K562 (cell line): ENCODE results near the gene SIK3. TPM values are rescaled to one million over a fixed set of nuclear protein-coding genes. Genes with fewer than 3 reads are reported as not detected.

Source experiments
- ATAC-seq: fragments of 200-7000 bp; cut with Tn5 transposase; 3 replicates; pipeline ENCODE4 v1.9.1; 2020; ENCODE audit warnings: moderate library complexity
- BruUV-seq: library from RNA; stranded (reverse); fragments of 400-500 nt; replicated peaks from 2 replicates; lab custom pipeline; 2021; lab: Mats Ljungman, UMichigan
- CTCF ChIA-PET: fragments of 300-600 bp; formaldehyde crosslinking; extraction: SDS; loops from one replicate; lab custom pipeline; 2021; ENCODE audit warnings: low intra/inter-chr PET ratio; lab: Yijun Ruan, JAX
- POLR2A ChIA-PET: fragments of 300-600, 350-650 bp; sonication (Branson Sonifier 250); formaldehyde crosslinking; extraction: SDS; loops from one replicate; lab custom pipeline; 2021; ENCODE audit warnings: antibody characterized with exemption, inconsistent platforms; lab: Yijun Ruan, JAX
- DNase-seq, 4 experiments: peaks; one replicate each; pipeline versions ENCODE4 v3.0.0 to v3.0.0-alpha.2; 2011 to 2018; ENCODE audit warnings: low spot score in 3 of 4, mixed read lengths in 3 of 4; ENCODE audit errors: extremely low read depth in 1 of 4
- FAIRE-seq: peaks from 2 replicates; lab custom pipeline; 2011; peaks lifted over from hg19 to GRCh38; lab: Jason Lieb, UNC
- H2AFZ ChIP-seq: 2 replicates; pipeline ENCODE4 v1.6.0; 2011; ENCODE audit warnings: low read depth, low read length, control low read depth, inconsistent platforms
- H3K27ac ChIP-seq: fragments of 200-600 bp; 3 replicates; pipeline ENCODE4 v1.8.0; 2011; ENCODE audit warnings: low read depth, mild to moderate bottlenecking, control low read depth, inconsistent platforms, low read length, moderate library complexity, mixed read lengths; ENCODE audit errors: extremely low read depth
- H3K27me3 ChIP-seq, 2 experiments: fragments of 300-600 bp in 1 of 2; 2 replicates in 1 of 2; 3 replicates in 1 of 2; pipeline versions ENCODE4 v1.6.0 to v1.8.0; 2011; ENCODE audit warnings: inconsistent platforms in 2 of 2, low read length in 2 of 2, mild to moderate bottlenecking in 1 of 2, mixed read lengths in 1 of 2, moderate library complexity in 1 of 2; ENCODE audit not compliant: control insufficient read depth in 2 of 2, insufficient read depth in 2 of 2
- H3K36me3 ChIP-seq: fragments of 300-600 bp; 3 replicates; pipeline ENCODE4 v1.8.0; 2011; ENCODE audit warnings: mild to moderate bottlenecking, low read length, inconsistent platforms; ENCODE audit not compliant: control insufficient read depth, insufficient read depth
- H3K4me1 ChIP-seq, 2 experiments: fragments of 200-600 bp in 1 of 2; replicated peaks in 1 of 2; 2 replicates in 1 of 2; 3 replicates in 1 of 2; pipeline versions ENCODE4 v1.5.1 to v1.8.0; 2011; ENCODE audit warnings: inconsistent platforms in 2 of 2, low read length in 2 of 2, mild to moderate bottlenecking in 1 of 2, mixed read lengths in 1 of 2, moderate library complexity in 1 of 2; ENCODE audit not compliant: control insufficient read depth in 2 of 2, insufficient read depth in 2 of 2
- H3K4me2 ChIP-seq: 2 replicates; pipeline ENCODE4 v1.6.1; 2011; ENCODE audit warnings: low read length, control low read depth, inconsistent platforms, mixed read lengths; ENCODE audit not compliant: insufficient read depth
- H3K4me3 ChIP-seq: fragments of 200-600 bp; sonication (generic), shearing (Covaris generic); 2 replicates; pipeline ENCODE4 v1.5.1; 2016; ENCODE audit warnings: control low read depth, inconsistent platforms
- H3K79me2 ChIP-seq: fragments of 200-600 bp; 3 replicates; pipeline ENCODE4 v1.8.0; 2011; ENCODE audit warnings: low read length, inconsistent platforms; ENCODE audit not compliant: control insufficient read depth, insufficient read depth
- H3K9ac ChIP-seq, 2 experiments: 2 replicates each; pipeline versions ENCODE4 v1.6.0 to v1.6.1; 2011; ENCODE audit warnings: low read depth in 2 of 2, low read length in 2 of 2, control low read depth in 1 of 2, inconsistent platforms in 1 of 2, mild to moderate bottlenecking in 1 of 2, mixed read lengths in 1 of 2; ENCODE audit not compliant: insufficient read depth in 1 of 2
- H3K9me1 ChIP-seq: one replicate; pipeline ENCODE4 v1.6.0; 2011; ENCODE audit warnings: inconsistent platforms, mild to moderate bottlenecking, low read length, moderate library complexity; ENCODE audit not compliant: control insufficient read depth, insufficient read depth
- H3K9me3 ChIP-seq: replicated peaks from 2 replicates; pipeline ENCODE4 v1.5.1; 2011; ENCODE audit warnings: low read depth, low read length, inconsistent platforms; ENCODE audit not compliant: control insufficient read depth, insufficient read depth
- H4K20me1 ChIP-seq: replicated peaks from 2 replicates; pipeline ENCODE4 v1.6.1; 2011; ENCODE audit warnings: low read length, inconsistent platforms, mixed read lengths; ENCODE audit not compliant: control insufficient read depth, insufficient read depth
- AFF1 ChIP-seq, 2 experiments: fragments of 450-650 bp; IDR thresholded peaks; 2 replicates each; pipeline ENCODE4 v1.6.1; 2018; ENCODE audit warnings: mild to moderate bottlenecking in 2 of 2, low read depth in 1 of 2; ENCODE audit not compliant: partially characterized antibody in 2 of 2
- ATF3 ChIP-seq, 2 experiments: fragments of 450-650 bp in 1 of 2; sonication (generic) in 1 of 2; formaldehyde crosslinking in 1 of 2; IDR thresholded peaks in 1 of 2; conservative IDR thresholded peaks in 1 of 2; 2 replicates each; pipeline versions ENCODE4 v1.6.1 to v1.8.1; 2016 to 2023; ENCODE audit warnings: mild to moderate bottlenecking in 2 of 2, moderate library complexity in 2 of 2, inconsistent platforms in 1 of 2, missing genetic modification reagents in 1 of 2
- BCL6 ChIP-seq: fragments of 250-450 bp; sonication (Bioruptor Pico); IDR thresholded peaks from 2 replicates; pipeline ENCODE4 v1.4.0; 2020
- CREB5 ChIP-seq: fragments of 250-450 bp; sonication (Bioruptor Pico); IDR thresholded peaks from 2 replicates; pipeline ENCODE4 v1.5.0; 2020; ENCODE audit warnings: mild to moderate bottlenecking
- HBP1 ChIP-seq: fragments of 450-650 bp; formaldehyde crosslinking; IDR thresholded peaks from 2 replicates; pipeline ENCODE4 v1.4.0; 2022; ENCODE audit warnings: missing genetic modification characterization
- JUND ChIP-seq, 2 experiments: IDR thresholded peaks; 2 replicates in 1 of 2; 3 replicates in 1 of 2; pipeline ENCODE4 v1.6.1; 2011; ENCODE audit warnings: borderline replicate concordance in 2 of 2, low read depth in 2 of 2, low read length in 2 of 2, improper control_type of control experiment in 1 of 2, missing biosample characterization in 1 of 2, missing genetic modification characterization in 1 of 2, missing genetic modification reagents in 1 of 2
- MEIS2 ChIP-seq: fragments of 450-650 bp; IDR thresholded peaks from 2 replicates; pipeline ENCODE4 v1.6.1; 2014; ENCODE audit warnings: mild to moderate bottlenecking; ENCODE audit not compliant: partially characterized antibody
- STAT5B ChIP-seq: fragments of 250-450 bp; sonication (Bioruptor Pico); IDR thresholded peaks from 2 replicates; pipeline ENCODE4 v1.8.0; 2021; ENCODE audit warnings: mild to moderate bottlenecking, inconsistent platforms
- TAF15 ChIP-seq: fragments of 200-400 bp; formaldehyde crosslinking; IDR thresholded peaks from 2 replicates; pipeline ENCODE4 v1.6.1; 2017; ENCODE audit warnings: mild to moderate bottlenecking, low read depth, low read length, moderate library complexity
- USF1 ChIP-seq: sonication (generic); formaldehyde crosslinking; IDR thresholded peaks from 2 replicates; pipeline ENCODE4 v1.9.0; 2022; ENCODE audit warnings: mild to moderate bottlenecking, missing genetic modification reagents
- ZNF24 ChIP-seq: fragments of 450-650 bp; IDR thresholded peaks from 2 replicates; pipeline ENCODE4 v1.6.1; 2016
- WGBS: fragments of 100-300 bp; shearing (Covaris generic); methylation state at CpG from one replicate; pipeline ENCODE4 v1.1.6; 2016; ENCODE audit warnings: low coverage, mixed read lengths; ENCODE audit not compliant: insufficient coverage; ENCODE audit errors: missing lambda C conversion rate; 5-methylcytosine and 5-hydroxymethylcytosine counted together
- in situ Hi-C: fragments of 300-500 bp; cut with MboI; formaldehyde crosslinking; loops from 4 replicates; pipeline ENCODE4 v1.15.0; 2018; ENCODE audit warnings: inconsistent platforms, mixed read lengths
- intact Hi-C: fragments of 100-400 bp; cut with micrococcal nuclease; formaldehyde crosslinking; loops from 2 replicates; pipeline ENCODE4 v1.14.2; 2022
- polyA plus RNA-seq, 8 experiments: library from polyadenylated mRNA; depleted of rRNA in 4 of 8; stranded (reverse) in 5 of 8; unstranded in 3 of 8; fragments of >200 nt; fragmentation: Nextera tagmentation in 2 of 8; fragmentation: Illumina TruSeq in 1 of 8; extraction: Ambion mirVana in 2 of 8; extraction: Trizol in 1 of 8; gene quantifications; 2 replicates each; pipeline versions ENCODE4 v1.2.1 to v1.2.3, GENCODE V29; 2011 to 2014; ENCODE audit warnings: inconsistent platforms in 1 of 8, missing spikeins in 1 of 8
- total RNA-seq, 7 experiments: library from RNA; depleted of rRNA in 6 of 7; stranded (reverse); fragments of >200 nt in 6 of 7; fragmentation: Illumina TruSeq in 2 of 7; extraction: Trizol in 2 of 7; gene quantifications; 2 replicates each; pipeline versions ENCODE4 v1.2.1 to v1.2.3, GENCODE V29; 2011 to 2021; ENCODE audit warnings: low replicate concordance in 1 of 7

Gene SIK3
- total and polyA plus RNA-seq, 9 of the 15 experiments (the other 6 are each of a cell fraction or from before 2014, with no cell fraction given), result 1.6 to 21.6 (median 8.0) TPM

- WGBS, result 47% methylated on average over 6 of the region's 6 CpGs
- Histone ChIP-seq H3K4me1 (peaks cover 0 to 8% of the 10 kb centered on the region in 2 experiments; a peak in 3 of 5 replicates), H3K79me2 (peaks cover 23% of the 10 kb centered on the region; the same call in 2 of the 3 replicates), H3K9ac (no peak overlapping the region), H2AFZ (no peak overlapping the region), H3K27ac (no peak overlapping the region), H3K27me3 (no peaks in the 10 kb centered on the region), H3K36me3 (no peaks in the 10 kb centered on the region), H3K9me3 (no peaks in the 10 kb centered on the region), H3K4me2 (no peak overlapping the region), H3K9me1 (no peaks in the 10 kb centered on the region), H4K20me1 (peaks cover 12% of the 10 kb centered on the region; the same call in 1 of the 2 replicates), H3K4me3 (no peak overlapping the region)
- BruUV-seq, result no TSS peak
- ATAC-seq (peak; percentile 35; the same call in 1 of the 3 replicates), DNase-seq (no peak), FAIRE-seq (no peak)
- CTCF ChIA-PET, result no interaction called here
- POLR2A ChIA-PET, result no interaction called here
- intact Hi-C loops, result no loop called here
- in situ Hi-C loops, result no loop called here
- peak; percentile 19 for TF ChIP-seq MEIS2
- no peak for TF ChIP-seq HBP1
- peak; percentile 54; the same call in 1 of the 2 replicates for TF ChIP-seq JUND (IDR thresholded peaks at IDR 0.05; ENCODE audit: borderline replicate concordance, low read depth, low read length)
- TF ChIP-seq JUND (tag; IDR thresholded peaks at IDR 0.05; ENCODE audit: borderline replicate concordance, low read depth, low read length), result peak; percentile 47; the same call in 1 of the 3 replicates
- no peak for TF ChIP-seq AFF1 (IDR thresholded peaks at IDR 0.05; ENCODE audit: low read depth in 1 of 2, partially characterized antibody in 2 of 2)
- TF ChIP-seq ATF3 (IDR thresholded peaks at IDR 0.05), result peak; percentile 83
- TF ChIP-seq ATF3 (CRISPR knock-in tag; conservative IDR thresholded peaks at IDR 0.05), result no peak
- TF ChIP-seq TAF15, result no peak
- no peak for TF ChIP-seq USF1 (CRISPR knock-in tag)
- TF ChIP-seq BCL6 (CRISPR knock-in tag), result no peak
- no peak for TF ChIP-seq STAT5B (CRISPR knock-in tag)
- TF ChIP-seq ZNF24, result no peak
- TF ChIP-seq CREB5, result no peak
Measured at GRCh38 chr11:117026593-117027330, 71.5 kb downstream of the SIK3 start.
